K562 (cell line): ENCODE measurements around the gene VGLL4. TPM values are rescaled to one million over a fixed set of nuclear protein-coding genes. Genes with fewer than 3 reads are reported as not detected.

Experiments
- ATAC-seq: fragments of 200-7000 bp; cut with Tn5 transposase; 3 replicates; pipeline ENCODE4 v1.9.1; 2020; ENCODE audit warnings: moderate library complexity
- BruUV-seq: library from RNA; stranded (reverse); fragments of 400-500 nt; replicated peaks from 2 replicates; lab custom pipeline; 2021; lab: Mats Ljungman, UMichigan
- CTCF ChIA-PET: fragments of 300-600 bp; formaldehyde crosslinking; extraction: SDS; loops from one replicate; lab custom pipeline; 2021; ENCODE audit warnings: low intra/inter-chr PET ratio; lab: Yijun Ruan, JAX
- POLR2A ChIA-PET: fragments of 300-600, 350-650 bp; sonication (Branson Sonifier 250); formaldehyde crosslinking; extraction: SDS; loops from one replicate; lab custom pipeline; 2021; ENCODE audit warnings: antibody characterized with exemption, inconsistent platforms; lab: Yijun Ruan, JAX
- DNase-seq, 4 experiments: peaks; one replicate each; pipeline versions ENCODE4 v3.0.0 to v3.0.0-alpha.2; 2011 to 2018; ENCODE audit warnings: low spot score in 3 of 4, mixed read lengths in 3 of 4; ENCODE audit errors: extremely low read depth in 1 of 4
- FAIRE-seq: peaks from 2 replicates; lab custom pipeline; 2011; peaks lifted over from hg19 to GRCh38; lab: Jason Lieb, UNC
- H2AFZ ChIP-seq: 2 replicates; pipeline ENCODE4 v1.6.0; 2011; ENCODE audit warnings: low read depth, low read length, control low read depth, inconsistent platforms
- H3K27ac ChIP-seq: fragments of 200-600 bp; 3 replicates; pipeline ENCODE4 v1.8.0; 2011; ENCODE audit warnings: low read depth, mild to moderate bottlenecking, control low read depth, inconsistent platforms, low read length, moderate library complexity, mixed read lengths; ENCODE audit errors: extremely low read depth
- H3K27me3 ChIP-seq, 2 experiments: fragments of 300-600 bp in 1 of 2; 2 replicates in 1 of 2; 3 replicates in 1 of 2; pipeline versions ENCODE4 v1.6.0 to v1.8.0; 2011; ENCODE audit warnings: inconsistent platforms in 2 of 2, low read length in 2 of 2, mild to moderate bottlenecking in 1 of 2, mixed read lengths in 1 of 2, moderate library complexity in 1 of 2; ENCODE audit not compliant: control insufficient read depth in 2 of 2, insufficient read depth in 2 of 2
- H3K36me3 ChIP-seq: fragments of 300-600 bp; 3 replicates; pipeline ENCODE4 v1.8.0; 2011; ENCODE audit warnings: mild to moderate bottlenecking, low read length, inconsistent platforms; ENCODE audit not compliant: control insufficient read depth, insufficient read depth
- H3K4me1 ChIP-seq, 2 experiments: fragments of 200-600 bp in 1 of 2; replicated peaks in 1 of 2; 2 replicates in 1 of 2; 3 replicates in 1 of 2; pipeline versions ENCODE4 v1.5.1 to v1.8.0; 2011; ENCODE audit warnings: inconsistent platforms in 2 of 2, low read length in 2 of 2, mild to moderate bottlenecking in 1 of 2, mixed read lengths in 1 of 2, moderate library complexity in 1 of 2; ENCODE audit not compliant: control insufficient read depth in 2 of 2, insufficient read depth in 2 of 2
- H3K4me2 ChIP-seq: 2 replicates; pipeline ENCODE4 v1.6.1; 2011; ENCODE audit warnings: low read length, control low read depth, inconsistent platforms, mixed read lengths; ENCODE audit not compliant: insufficient read depth
- H3K4me3 ChIP-seq: fragments of 200-600 bp; sonication (generic), shearing (Covaris generic); 2 replicates; pipeline ENCODE4 v1.5.1; 2016; ENCODE audit warnings: control low read depth, inconsistent platforms
- H3K79me2 ChIP-seq: fragments of 200-600 bp; 3 replicates; pipeline ENCODE4 v1.8.0; 2011; ENCODE audit warnings: low read length, inconsistent platforms; ENCODE audit not compliant: control insufficient read depth, insufficient read depth
- H3K9ac ChIP-seq, 2 experiments: 2 replicates each; pipeline versions ENCODE4 v1.6.0 to v1.6.1; 2011; ENCODE audit warnings: low read depth in 2 of 2, low read length in 2 of 2, control low read depth in 1 of 2, inconsistent platforms in 1 of 2, mild to moderate bottlenecking in 1 of 2, mixed read lengths in 1 of 2; ENCODE audit not compliant: insufficient read depth in 1 of 2
- H3K9me1 ChIP-seq: one replicate; pipeline ENCODE4 v1.6.0; 2011; ENCODE audit warnings: inconsistent platforms, mild to moderate bottlenecking, low read length, moderate library complexity; ENCODE audit not compliant: control insufficient read depth, insufficient read depth
- H3K9me3 ChIP-seq: replicated peaks from 2 replicates; pipeline ENCODE4 v1.5.1; 2011; ENCODE audit warnings: low read depth, low read length, inconsistent platforms; ENCODE audit not compliant: control insufficient read depth, insufficient read depth
- H4K20me1 ChIP-seq: replicated peaks from 2 replicates; pipeline ENCODE4 v1.6.1; 2011; ENCODE audit warnings: low read length, inconsistent platforms, mixed read lengths; ENCODE audit not compliant: control insufficient read depth, insufficient read depth
- HMG20B ChIP-seq: fragments of 250-450 bp; sonication (Bioruptor Pico); IDR thresholded peaks from 2 replicates; pipeline ENCODE4 v1.5.0; 2021; ENCODE audit warnings: mild to moderate bottlenecking
- MLX ChIP-seq, 2 experiments: fragments of 450-650 bp in 1 of 2; sonication (generic) in 1 of 2; formaldehyde crosslinking; conservative IDR thresholded peaks; 2 replicates each; pipeline versions ENCODE4 v1.4.0 to v1.8.1; 2020 to 2022; ENCODE audit warnings: mild to moderate bottlenecking in 1 of 2, missing genetic modification reagents in 1 of 2
- WGBS: fragments of 100-300 bp; shearing (Covaris generic); methylation state at CpG from one replicate; pipeline ENCODE4 v1.1.6; 2016; ENCODE audit warnings: low coverage, mixed read lengths; ENCODE audit not compliant: insufficient coverage; ENCODE audit errors: missing lambda C conversion rate; 5-methylcytosine and 5-hydroxymethylcytosine counted together
- in situ Hi-C: fragments of 300-500 bp; cut with MboI; formaldehyde crosslinking; loops from 4 replicates; pipeline ENCODE4 v1.15.0; 2018; ENCODE audit warnings: inconsistent platforms, mixed read lengths
- intact Hi-C: fragments of 100-400 bp; cut with micrococcal nuclease; formaldehyde crosslinking; loops from 2 replicates; pipeline ENCODE4 v1.14.2; 2022
- polyA plus RNA-seq, 8 experiments: library from polyadenylated mRNA; depleted of rRNA in 4 of 8; stranded (reverse) in 5 of 8; unstranded in 3 of 8; fragments of >200 nt; fragmentation: Nextera tagmentation in 2 of 8; fragmentation: Illumina TruSeq in 1 of 8; extraction: Ambion mirVana in 2 of 8; extraction: Trizol in 1 of 8; gene quantifications; 2 replicates each; pipeline versions ENCODE4 v1.2.1 to v1.2.3, GENCODE V29; 2011 to 2014; ENCODE audit warnings: inconsistent platforms in 1 of 8, missing spikeins in 1 of 8
- total RNA-seq, 7 experiments: library from RNA; depleted of rRNA in 6 of 7; stranded (reverse); fragments of >200 nt in 6 of 7; fragmentation: Illumina TruSeq in 2 of 7; extraction: Trizol in 2 of 7; gene quantifications; 2 replicates each; pipeline versions ENCODE4 v1.2.1 to v1.2.3, GENCODE V29; 2011 to 2021; ENCODE audit warnings: low replicate concordance in 1 of 7

The VGLL4 gene
- total and polyA plus RNA-seq, 9 of the 15 experiments (the other 6 are each of a cell fraction or from before 2014, with no cell fraction given), result 0.27 to 10.9 (median 8.6) TPM

GRCh38 chr3:11601446-11602238 lies 42.1 kb downstream of the VGLL4 start:
- Histone ChIP-seq H3K4me1 (peaks cover 8 to 15% of the 10 kb centered on the region in 2 experiments; a peak in 4 of 5 replicates), H3K27ac (no peak overlapping the region), H3K4me3 (no peak overlapping the region), H3K9me3 (no peaks in the 10 kb centered on the region), H3K27me3 (no peaks in the 10 kb centered on the region), H3K9me1 (no peaks in the 10 kb centered on the region), H2AFZ (no peak overlapping the region), H3K36me3 (peaks cover 5% of the 10 kb centered on the region; the same call in 2 of the 3 replicates), H3K4me2 (no peak overlapping the region), H3K9ac (no peak overlapping the region), H3K79me2 (peaks cover 13% of the 10 kb centered on the region), H4K20me1 (no peaks in the 10 kb centered on the region)
- ChIA-PET POLR2A (interaction anchor here (0.5 to 1.3 kb wide), 2 partner anchors 18 to 275 kb away, joined by 3 to 4 read pairs; no protein-coding TSS in a partner anchor), CTCF (no interaction called here)
- TF ChIP-seq HMG20B (no peak), MLX (CRISPR knock-in tag; conservative IDR thresholded peaks at IDR 0.05) (no peak)
- in situ Hi-C loops, result no loop called here
- intact Hi-C loops, result no loop called here
- DNase-seq (peak in 1 of 4 experiments; percentile 35), FAIRE-seq (no peak), ATAC-seq (no peak; the same call in 2 of the 3 replicates)
- no TSS peak for BruUV-seq
- 45% methylated on average over 18 of the region's 21 CpGs for WGBS
